HG03460 (cell line): ENCODE results near the gene CCDC74B.
"Not testable (repeated sequence)": the region's sequence is repeated elsewhere in the genome, so short reads cannot be mapped to it uniquely, and the experiment has no call there.

ENCODE experiments used
- ATAC-seq: cut with Tn5 transposase; IDR thresholded peaks from one replicate; pipeline ENCODE4 v1.9.1; 2021; ENCODE audit not compliant: unreplicated experiment

Gene CCDC74B

GRCh38 chr2:130169163-130169562 lies 24.3 kb upstream of the CCDC74B start:
- not testable (repeated sequence) for ATAC-seq

- ATAC-seq = not testable (repeated sequence)
Measured at GRCh38 chr2:130166611-130167010, 21.7 kb upstream of the CCDC74B start.

- no peak for ATAC-seq
Measured at GRCh38 chr2:130165293-130166016, 20.5 kb upstream of the CCDC74B start.

- no peak for ATAC-seq
Measured at GRCh38 chr2:130162968-130163367, 18.1 kb upstream of the CCDC74B start.

GRCh38 chr2:130162486-130162885 lies 17.6 kb upstream of the CCDC74B start:
- ATAC-seq = not testable (repeated sequence)

- ATAC-seq = not testable (repeated sequence)
Measured at GRCh38 chr2:130160838-130161705, 16.2 kb upstream of the CCDC74B start.

GRCh38 chr2:130160131-130160530 lies 15.2 kb upstream of the CCDC74B start:
- no peak for ATAC-seq

- ATAC-seq = not testable (repeated sequence)
Measured at GRCh38 chr2:130159376-130159775, 14.5 kb upstream of the CCDC74B start.

GRCh38 chr2:130158631-130159030 lies 13.7 kb upstream of the CCDC74B start:
- ATAC-seq = no peak

GRCh38 chr2:130157825-130158514 lies 13.1 kb upstream of the CCDC74B start:
- peak; percentile 87 for ATAC-seq

GRCh38 chr2:130157354-130157753 lies 12.4 kb upstream of the CCDC74B start:
- ATAC-seq = peak; percentile 33

- no peak for ATAC-seq
Measured at GRCh38 chr2:130156624-130157004, 11.7 kb upstream of the CCDC74B start.

GRCh38 chr2:130155956-130156623 lies 11.2 kb upstream of the CCDC74B start:
- ATAC-seq = not testable (repeated sequence)

- no peak for ATAC-seq
Measured at GRCh38 chr2:130154773-130155765, 10.2 kb upstream of the CCDC74B start.

GRCh38 chr2:130154423-130154770 lies 9.5 kb upstream of the CCDC74B start:
- not testable (repeated sequence) for ATAC-seq

GRCh38 chr2:130153721-130154422 lies 9.0 kb upstream of the CCDC74B start:
- ATAC-seq = not testable (repeated sequence)

- ATAC-seq = no peak
Measured at GRCh38 chr2:130152816-130153595, 8.1 kb upstream of the CCDC74B start.

GRCh38 chr2:130152136-130152815 lies 7.4 kb upstream of the CCDC74B start:
- ATAC-seq = not testable (repeated sequence)
